Measurements from ENCODE around the gene FSTL3.

FSTL3 gene

GRCh38 chr19:644363-644762 is 31.8 kb upstream of the FSTL3 start:
- no peak for DNase-seq
- in situ Hi-C loops (cut with MboI; ENCODE audit: low pct_unique_long_range_greater_than_20kb, low sequenced_read_pairs), result no loop called here

GRCh38 chr19:644789-645188 is 31.4 kb upstream of the FSTL3 start:
- no peak for DNase-seq
- in situ Hi-C loops (cut with MboI; ENCODE audit: low pct_unique_long_range_greater_than_20kb, low sequenced_read_pairs), result no loop called here

GRCh38 chr19:645912-646778 is 30.0 kb upstream of the FSTL3 start:
- in situ Hi-C loops (cut with MboI; ENCODE audit: low pct_unique_long_range_greater_than_20kb, low sequenced_read_pairs), result no loop called here
- DNase-seq, result no peak

DNA sequence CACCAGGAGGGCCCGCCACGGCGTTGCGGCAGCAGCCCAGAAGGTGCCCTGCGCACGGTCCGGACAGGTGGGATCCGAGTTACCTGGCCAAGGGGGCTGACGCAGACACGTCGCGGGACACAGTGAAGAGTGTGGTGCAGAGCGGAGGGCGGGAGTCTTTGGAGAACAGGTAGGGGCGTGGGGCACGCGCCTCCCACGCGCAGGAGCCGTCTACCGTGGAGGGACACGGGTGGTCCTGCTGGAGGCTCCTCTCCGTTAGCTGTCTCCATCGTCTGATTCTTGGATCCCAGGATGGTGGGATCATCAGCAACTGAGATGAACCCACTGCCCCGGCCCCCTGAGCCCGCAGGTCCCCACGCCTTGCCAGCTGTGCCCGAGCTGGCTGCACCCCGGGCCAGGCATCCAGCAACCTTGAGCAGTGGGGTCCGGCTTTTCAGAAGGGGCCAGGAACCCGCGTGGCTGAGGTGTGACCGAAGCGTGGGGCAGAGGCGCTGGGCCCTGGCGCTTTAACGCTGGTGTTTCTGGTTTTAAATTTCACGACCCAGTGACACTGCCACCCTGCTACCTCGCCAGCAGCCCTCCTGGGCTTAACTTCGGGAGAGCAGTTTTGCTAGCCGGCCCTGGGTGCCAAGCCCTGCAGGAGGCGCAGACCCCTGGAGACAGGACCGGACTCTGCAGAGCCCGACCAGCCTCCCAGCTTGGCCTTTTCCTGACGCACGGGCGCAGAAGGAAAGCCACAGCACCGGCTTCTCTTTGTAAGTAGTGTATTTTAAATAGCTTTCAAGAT is 29.2 kb upstream of the FSTL3 start:
- no peak for DNase-seq
- in situ Hi-C loops (cut with MboI; ENCODE audit: low pct_unique_long_range_greater_than_20kb, low sequenced_read_pairs), result no loop called here

DNA sequence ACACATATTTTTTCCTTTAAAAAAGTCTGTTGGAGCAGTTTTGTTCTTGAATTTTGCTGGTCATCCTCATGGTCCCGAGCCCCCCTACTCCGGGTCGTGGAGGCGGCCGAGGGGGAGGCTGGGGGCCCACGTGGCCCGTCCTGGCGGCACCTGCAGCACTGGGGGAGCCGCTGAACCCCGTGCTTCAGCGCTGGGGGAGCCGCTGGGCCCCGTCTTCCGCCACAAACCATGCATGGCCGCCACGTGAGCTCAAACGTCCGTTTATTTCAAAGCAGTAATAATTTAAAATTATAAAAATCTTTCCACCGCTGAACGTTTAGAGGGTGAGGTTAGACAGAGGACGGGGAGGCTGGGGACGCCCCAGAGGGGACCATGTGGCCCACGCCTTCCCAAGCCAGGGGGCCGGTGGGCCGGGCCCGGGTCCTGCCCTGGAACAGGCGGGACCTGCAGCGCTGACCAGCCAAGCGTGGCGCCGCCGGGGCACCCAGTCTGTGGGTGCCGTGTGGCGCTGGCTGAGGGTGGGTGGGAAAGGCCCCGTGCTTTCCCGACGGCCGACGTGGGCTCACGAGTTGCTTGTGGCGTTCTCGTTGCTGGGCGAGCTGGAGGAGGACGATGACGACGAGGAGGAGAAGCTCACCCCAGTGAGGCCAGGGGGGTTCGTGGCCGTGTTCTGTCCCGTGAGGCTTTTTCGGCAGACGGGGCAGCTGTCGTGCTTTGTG is 28.5 kb upstream of the FSTL3 start:
- in situ Hi-C loops (cut with MboI; ENCODE audit: low pct_unique_long_range_greater_than_20kb, low sequenced_read_pairs), result no loop called here
- no peak for DNase-seq

DNA sequence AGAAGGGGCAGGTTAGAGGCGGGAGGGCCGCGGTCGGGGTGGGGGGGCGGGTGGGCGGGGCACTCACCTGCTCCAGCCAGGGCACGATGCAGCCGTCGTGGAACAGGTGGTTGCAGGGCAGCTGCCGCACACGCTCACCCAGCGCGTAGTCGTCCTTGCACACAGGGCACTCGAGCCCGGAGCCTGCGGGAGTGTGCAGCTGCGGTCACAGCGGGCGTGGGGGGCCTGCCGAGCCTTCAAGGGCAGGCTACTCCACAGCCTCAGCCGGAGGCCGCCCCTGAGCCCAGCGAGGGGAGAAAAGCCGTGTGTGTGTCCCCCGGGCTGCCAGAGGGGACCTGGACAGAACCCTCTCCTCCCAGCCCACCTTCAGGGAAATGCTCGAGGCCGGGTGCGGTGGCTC is 27.9 kb upstream of the FSTL3 start:
- DNase-seq, result no peak
- in situ Hi-C loops (cut with MboI; ENCODE audit: low pct_unique_long_range_greater_than_20kb, low sequenced_read_pairs), result no loop called here

DNA sequence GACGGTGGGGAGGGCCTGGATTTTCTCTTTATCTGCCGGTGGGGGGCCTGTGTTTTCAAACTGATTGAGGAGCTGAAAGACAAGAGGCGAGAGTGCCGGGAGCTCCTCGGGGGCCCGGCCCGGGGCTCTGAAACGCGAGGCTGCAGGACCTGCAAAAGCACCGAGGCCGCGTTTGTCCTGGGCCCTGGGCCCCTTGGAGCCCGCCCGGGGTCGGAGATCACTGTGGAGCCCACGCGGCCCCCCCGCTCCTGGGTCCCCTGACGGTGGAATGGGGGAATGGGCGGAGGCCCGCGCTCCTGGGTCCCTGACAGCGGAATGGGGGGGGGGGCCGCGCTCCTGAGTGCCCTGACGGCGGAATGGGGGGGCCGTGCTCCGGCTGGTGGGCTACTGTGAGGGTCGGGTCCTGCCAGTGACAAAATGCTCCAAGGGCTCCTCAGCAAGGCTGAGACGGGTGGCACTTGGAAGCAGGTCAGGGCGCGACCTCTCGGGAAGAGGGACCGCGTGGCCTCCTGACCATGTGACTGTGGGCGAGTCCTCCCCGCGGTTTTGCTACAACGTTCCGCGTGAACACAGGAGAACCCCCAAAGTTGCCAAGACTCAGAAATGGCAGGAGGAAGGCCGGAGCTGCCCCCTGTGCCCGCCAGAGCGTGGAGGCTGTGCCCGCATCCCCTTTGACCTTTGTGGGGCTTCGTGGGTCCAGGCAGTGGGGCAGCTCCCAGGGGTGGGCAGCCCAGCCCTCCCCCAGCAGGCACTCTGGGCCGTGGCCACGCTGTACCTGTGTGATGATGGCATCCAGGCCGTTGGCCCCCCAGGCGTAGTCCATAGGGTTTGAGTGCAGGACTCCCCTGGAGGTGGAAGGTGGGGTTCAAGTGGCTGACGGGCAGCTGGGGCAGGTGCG is 27.0 kb upstream of the FSTL3 start:
- in situ Hi-C loops (cut with MboI; ENCODE audit: low pct_unique_long_range_greater_than_20kb, low sequenced_read_pairs), result no loop called here
- no peak for DNase-seq

DNA sequence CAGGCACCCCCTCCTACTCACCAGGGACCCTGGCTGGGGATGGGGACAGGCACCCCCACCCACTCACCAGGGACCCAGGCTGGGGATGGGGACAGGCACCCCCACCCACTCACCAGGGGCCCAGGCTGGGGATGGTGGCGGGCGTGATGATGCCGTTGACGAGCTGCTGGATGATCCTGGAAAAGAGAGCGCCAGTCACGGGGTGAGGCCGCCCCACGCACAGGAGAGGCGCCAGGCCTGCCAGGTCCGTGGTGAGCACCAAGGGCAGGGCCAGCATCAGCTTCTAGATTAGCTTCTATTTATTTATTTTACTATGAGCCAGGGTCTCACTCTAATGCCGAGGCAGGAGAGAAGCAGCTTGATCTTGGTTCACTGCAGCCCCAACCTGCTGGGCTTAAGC is 26.1 kb upstream of the FSTL3 start:
- in situ Hi-C loops (cut with MboI; ENCODE audit: low pct_unique_long_range_greater_than_20kb, low sequenced_read_pairs), result no loop called here
- no peak for DNase-seq

DNA sequence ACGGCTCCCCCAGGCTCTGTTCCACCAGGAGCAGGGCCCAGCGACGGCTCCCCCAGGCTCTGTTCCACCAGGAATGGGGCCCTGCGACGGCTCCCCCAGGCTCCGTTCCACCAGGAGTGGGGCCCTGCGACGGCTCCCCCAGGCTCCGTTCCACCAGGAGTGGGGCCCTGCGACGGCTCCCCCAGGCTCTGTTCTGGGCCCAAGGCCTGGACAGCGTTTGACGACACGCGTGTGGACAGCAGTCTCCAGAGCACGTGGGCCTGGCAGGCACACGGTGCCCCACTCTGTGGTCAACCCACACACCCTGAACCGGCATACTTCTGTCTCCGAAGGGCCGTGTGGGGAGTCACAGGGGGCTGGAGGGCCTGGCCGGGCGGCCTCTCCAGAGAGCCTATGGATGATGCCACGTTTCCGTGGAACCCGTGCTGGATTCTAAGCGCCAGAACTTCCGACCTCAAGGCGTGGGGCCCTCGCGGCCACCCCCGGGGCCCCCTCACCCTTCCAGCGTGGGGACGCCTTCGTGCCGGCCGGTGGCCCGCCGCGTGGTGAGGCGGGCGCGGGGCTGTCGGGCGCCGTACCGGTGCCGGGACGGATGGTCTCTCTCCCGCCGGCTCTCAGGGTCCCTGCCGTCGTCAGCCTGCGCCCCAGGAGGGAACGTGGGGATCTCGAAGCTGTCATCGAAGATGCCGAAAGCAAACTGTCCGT is 24.9 kb upstream of the FSTL3 start:
- in situ Hi-C loops (cut with MboI; ENCODE audit: low pct_unique_long_range_greater_than_20kb, low sequenced_read_pairs), result no loop called here
- DNase-seq, result no peak

GRCh38 chr19:651991-652390 is 24.2 kb upstream of the FSTL3 start:
- no peak for DNase-seq
- in situ Hi-C loops (cut with MboI; ENCODE audit: low pct_unique_long_range_greater_than_20kb, low sequenced_read_pairs), result no loop called here

- in situ Hi-C loops (cut with MboI; ENCODE audit: low pct_unique_long_range_greater_than_20kb, low sequenced_read_pairs), result no loop called here
- no peak for DNase-seq
Observed at GRCh38 chr19:652467-653389, 23.5 kb upstream of the FSTL3 start.

GRCh38 chr19:653425-653824 is 22.8 kb upstream of the FSTL3 start:
- DNase-seq, result no peak
- in situ Hi-C loops (cut with MboI; ENCODE audit: low pct_unique_long_range_greater_than_20kb, low sequenced_read_pairs), result no loop called here

DNA sequence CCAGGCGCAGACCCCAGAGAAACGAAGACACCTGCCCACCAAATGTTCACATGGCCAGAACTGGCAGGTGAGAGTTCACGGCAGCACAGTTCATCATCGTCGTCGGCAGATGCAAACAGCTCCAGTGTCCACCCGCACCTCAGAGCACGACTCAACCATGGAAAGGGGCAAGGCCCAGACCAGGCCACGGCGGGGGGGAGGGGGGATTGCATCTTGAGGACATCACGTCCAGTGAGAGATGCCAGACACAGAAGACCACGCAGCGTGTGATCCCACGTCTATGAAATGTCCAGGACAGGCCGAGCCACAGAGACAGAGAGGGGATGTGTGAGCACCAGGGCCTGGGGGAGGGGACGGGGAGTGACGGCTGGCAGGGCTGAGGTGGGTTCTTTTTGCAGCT is 20.5 kb upstream of the FSTL3 start:
- in situ Hi-C loops (cut with MboI; ENCODE audit: low pct_unique_long_range_greater_than_20kb, low sequenced_read_pairs), result no loop called here
- DNase-seq, result no peak

DNA sequence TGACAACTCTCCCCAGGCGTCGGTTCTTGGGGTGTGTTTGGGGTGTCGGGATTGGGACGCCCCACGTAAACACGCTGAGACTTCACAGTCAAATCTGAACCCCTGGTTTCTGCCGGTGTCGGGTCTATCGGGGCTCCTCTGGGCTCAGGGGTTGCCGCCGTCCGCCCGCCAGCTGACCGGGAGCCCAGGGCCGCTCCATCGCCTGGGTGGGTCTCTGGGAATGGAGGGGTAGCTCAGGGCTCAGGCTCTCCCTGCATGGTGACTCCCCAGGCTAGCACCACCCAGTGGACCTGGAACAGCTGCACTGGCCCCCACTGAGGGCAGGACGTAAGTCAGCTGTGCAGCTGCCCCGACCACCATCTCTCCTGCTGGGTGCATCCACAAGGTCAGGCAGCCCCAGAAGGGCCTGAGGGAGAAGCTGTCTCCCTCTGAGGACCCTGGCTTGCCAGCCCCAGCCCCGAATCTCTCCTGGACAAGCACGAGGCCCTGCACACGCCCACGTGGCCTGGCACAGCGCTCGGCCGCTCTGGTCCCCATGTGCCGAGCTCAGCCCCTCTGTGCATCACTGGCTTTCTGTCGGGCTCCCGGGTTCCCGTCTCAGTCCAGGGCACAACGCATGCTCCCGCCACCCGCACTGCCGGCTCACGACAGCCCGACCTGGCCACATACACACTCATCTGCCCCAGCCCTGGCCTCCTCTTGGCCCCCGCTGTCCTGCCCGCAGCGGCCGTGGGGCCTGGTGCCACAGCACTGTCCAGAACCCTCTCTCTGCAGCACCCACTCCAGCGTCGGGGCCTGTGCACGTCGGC is 19.2 kb upstream of the FSTL3 start:
- DNase-seq, result no peak
- in situ Hi-C loops (cut with MboI; ENCODE audit: low pct_unique_long_range_greater_than_20kb, low sequenced_read_pairs), result no loop called here

DNA sequence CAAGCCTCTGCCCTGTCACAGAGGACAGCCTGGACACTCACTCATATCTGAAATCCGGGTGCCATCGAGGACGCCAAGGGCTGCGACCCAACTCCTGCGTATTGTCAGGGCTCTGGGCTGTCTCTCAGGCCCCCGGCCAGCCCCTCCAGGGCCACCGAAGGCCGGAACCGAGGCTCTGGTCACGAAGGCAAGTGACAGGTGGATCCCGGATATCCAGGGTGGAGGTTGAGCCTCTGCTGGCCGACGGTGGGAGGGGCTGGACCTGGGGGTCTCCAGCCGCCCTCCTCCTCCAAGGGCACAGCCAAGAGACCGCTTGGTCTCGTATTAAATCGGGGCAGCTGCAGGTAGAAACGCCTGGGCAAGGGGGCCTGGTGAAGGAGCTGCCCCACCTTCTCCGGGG is 18.6 kb upstream of the FSTL3 start:
- in situ Hi-C loops (cut with MboI; ENCODE audit: low pct_unique_long_range_greater_than_20kb, low sequenced_read_pairs), result no loop called here
- no peak for DNase-seq

- DNase-seq, result no peak
- in situ Hi-C loops (cut with MboI; ENCODE audit: low pct_unique_long_range_greater_than_20kb, low sequenced_read_pairs), result no loop called here
Observed at GRCh38 chr19:658059-658839, 17.9 kb upstream of the FSTL3 start.

All from KBM-7 (cell line).